ENCODE results near the gene OR6K3.
"Not testable (repeated sequence)": the region's sequence is repeated elsewhere in the genome, so short reads cannot be mapped to it uniquely, and the experiment has no call there.

Gene OR6K3

DNA sequence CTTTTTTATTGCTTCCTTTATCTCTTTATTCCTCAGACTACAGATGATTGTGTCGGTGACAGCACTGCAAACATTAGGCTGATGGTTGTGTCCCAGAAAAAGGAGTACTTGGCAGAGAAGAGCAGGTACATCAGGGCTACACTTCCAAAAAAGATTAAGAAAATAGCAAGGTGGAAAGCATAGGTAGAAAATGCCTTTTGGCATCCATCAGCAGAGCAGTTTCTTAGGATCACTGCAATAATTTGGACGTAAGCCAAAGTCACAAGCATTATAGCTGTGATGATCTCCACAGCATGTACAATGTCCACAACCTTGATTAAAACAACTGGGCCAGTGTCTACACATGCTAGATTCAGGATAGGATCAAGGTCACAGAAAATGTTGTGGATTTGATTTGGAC, 25.9 kb downstream of the OR6K3 start:
- no peaks in the 10 kb centered on the region for H3K36me3 ChIP-seq
- H3K27me3 ChIP-seq, result no peaks in the 10 kb centered on the region
- TF ChIP-seq, protein P1, sequence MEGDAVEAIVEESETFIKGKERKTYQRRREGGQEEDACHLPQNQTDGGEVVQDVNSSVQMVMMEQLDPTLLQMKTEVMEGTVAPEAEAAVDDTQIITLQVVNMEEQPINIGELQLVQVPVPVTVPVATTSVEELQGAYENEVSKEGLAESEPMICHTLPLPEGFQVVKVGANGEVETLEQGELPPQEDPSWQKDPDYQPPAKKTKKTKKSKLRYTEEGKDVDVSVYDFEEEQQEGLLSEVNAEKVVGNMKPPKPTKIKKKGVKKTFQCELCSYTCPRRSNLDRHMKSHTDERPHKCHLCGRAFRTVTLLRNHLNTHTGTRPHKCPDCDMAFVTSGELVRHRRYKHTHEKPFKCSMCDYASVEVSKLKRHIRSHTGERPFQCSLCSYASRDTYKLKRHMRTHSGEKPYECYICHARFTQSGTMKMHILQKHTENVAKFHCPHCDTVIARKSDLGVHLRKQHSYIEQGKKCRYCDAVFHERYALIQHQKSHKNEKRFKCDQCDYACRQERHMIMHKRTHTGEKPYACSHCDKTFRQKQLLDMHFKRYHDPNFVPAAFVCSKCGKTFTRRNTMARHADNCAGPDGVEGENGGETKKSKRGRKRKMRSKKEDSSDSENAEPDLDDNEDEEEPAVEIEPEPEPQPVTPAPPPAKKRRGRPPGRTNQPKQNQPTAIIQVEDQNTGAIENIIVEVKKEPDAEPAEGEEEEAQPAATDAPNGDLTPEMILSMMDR (IDR thresholded peaks at IDR 0.05), result no peak
- H3K4me1 ChIP-seq (ENCODE audit: control insufficient read depth in 1 of 2, insufficient read depth in 1 of 2, low read depth in 1 of 2, low read length in 1 of 2), result no peaks in the 10 kb centered on the region
- H3K4me3 ChIP-seq (ENCODE audit: low read depth in 1 of 2, low read length in 1 of 2), result no peak overlapping the region
- no peaks in the 10 kb centered on the region for H3K9me3 ChIP-seq
- no peak overlapping the region for H3K27ac ChIP-seq

DNA sequence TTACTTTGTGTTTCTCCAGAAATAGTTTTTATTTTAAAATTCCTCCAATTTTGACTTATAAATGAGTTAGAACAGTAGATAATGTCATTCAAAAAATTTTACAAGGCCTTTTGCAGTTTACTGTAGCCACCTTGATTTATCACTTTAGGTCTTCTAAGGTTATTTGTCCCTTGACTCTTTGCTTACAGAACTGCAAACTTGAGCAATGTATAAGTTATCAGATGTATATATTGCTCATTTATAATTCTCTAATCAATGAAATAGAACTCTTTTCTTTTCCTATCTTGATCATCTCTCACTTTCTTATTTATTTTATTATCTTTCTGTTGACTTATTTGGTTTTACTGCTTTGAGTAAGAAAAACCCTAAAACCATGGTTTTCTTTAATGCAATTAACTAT, 28.2 kb downstream of the OR6K3 start:
- TF ChIP-seq, protein P1 (IDR thresholded peaks at IDR 0.05), result no peak
- Histone ChIP-seq H3K9me3 (no peaks in the 10 kb centered on the region), H3K4me1 (ENCODE audit: control insufficient read depth in 1 of 2, insufficient read depth in 1 of 2, low read depth in 1 of 2, low read length in 1 of 2) (no peaks in the 10 kb centered on the region), H3K36me3 (no peaks in the 10 kb centered on the region), H3K27me3 (no peaks in the 10 kb centered on the region), H3K4me3 (ENCODE audit: low read depth in 1 of 2, low read length in 1 of 2) (no peak overlapping the region), H3K27ac (no peak overlapping the region)

DNA sequence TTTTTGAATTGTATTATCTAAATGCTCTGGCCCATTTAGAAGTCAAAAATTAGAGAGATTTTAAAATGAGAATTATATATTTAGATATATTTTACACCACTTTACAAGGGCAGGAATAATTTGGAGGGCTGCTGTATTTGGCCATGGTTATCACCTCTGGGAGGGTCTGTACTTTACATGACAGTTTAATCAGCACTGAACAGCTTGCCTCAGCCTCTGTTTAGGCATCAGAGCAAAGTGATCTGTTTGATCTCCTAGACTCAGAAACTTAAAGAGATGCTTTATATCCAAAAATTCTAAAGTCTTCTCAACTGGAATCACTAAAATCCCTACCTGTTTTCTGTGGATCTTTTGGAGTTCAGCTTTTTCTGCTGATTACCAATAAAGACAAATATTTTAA, 28.6 kb downstream of the OR6K3 start:
- H3K4me1 ChIP-seq (ENCODE audit: control insufficient read depth in 1 of 2, insufficient read depth in 1 of 2, low read depth in 1 of 2, low read length in 1 of 2), result no peaks in the 10 kb centered on the region
- no peaks in the 10 kb centered on the region for H3K9me3 ChIP-seq
- H3K27ac ChIP-seq, result no peak overlapping the region
- no peaks in the 10 kb centered on the region for H3K36me3 ChIP-seq
- no peaks in the 10 kb centered on the region for H3K27me3 ChIP-seq
- H3K4me3 ChIP-seq (ENCODE audit: low read depth in 1 of 2, low read length in 1 of 2), result no peak overlapping the region
- TF ChIP-seq, protein P1 (IDR thresholded peaks at IDR 0.05), result no peak

DNA sequence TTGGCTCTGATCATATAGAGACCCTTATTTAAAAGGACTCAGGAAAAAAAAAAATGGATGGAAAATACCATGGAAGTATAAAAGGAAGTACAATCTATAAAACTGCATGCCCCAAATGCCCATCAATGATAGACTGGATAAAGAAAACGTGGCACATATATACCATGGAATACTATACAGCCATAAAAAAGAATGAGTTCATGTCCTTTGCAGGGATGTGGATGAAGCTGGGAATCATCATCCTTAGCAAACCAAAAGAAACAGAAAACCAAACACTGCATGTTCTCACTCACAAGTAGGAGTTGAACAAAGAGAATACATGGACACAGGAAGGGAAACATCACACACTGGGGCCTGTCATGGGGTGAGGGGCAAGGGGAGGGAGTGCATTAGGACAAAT, 29.4 kb downstream of the OR6K3 start:
- H3K9me3 ChIP-seq; H3K4me3 ChIP-seq (ENCODE audit: low read depth in 1 of 2, low read length in 1 of 2); H3K4me1 ChIP-seq (ENCODE audit: control insufficient read depth in 1 of 2, insufficient read depth in 1 of 2, low read depth in 1 of 2, low read length in 1 of 2); H3K27me3 ChIP-seq; H3K27ac ChIP-seq; H3K36me3 ChIP-seq: not testable (repeated sequence)

DNA sequence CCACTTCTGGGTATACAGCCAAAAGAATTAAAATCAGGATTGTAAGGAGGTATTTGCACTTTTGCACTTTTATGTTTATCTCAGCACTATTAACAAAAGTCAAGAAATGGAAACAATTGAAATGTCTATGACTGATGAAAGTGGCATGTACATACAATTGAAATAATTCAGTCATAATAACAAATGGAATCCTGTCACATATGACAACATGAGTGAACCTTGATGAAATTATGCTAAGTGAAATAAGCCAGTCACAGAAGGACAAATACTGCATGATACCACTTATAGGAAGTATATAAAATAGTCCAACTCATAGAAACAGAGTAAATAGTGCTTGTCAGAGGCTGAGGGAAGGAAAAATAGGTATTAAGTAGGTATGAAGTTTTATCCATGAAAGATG, 30.6 kb downstream of the OR6K3 start:
- TF ChIP-seq, protein P1 (IDR thresholded peaks at IDR 0.05), result no peak
- no peaks in the 10 kb centered on the region for H3K9me3 ChIP-seq
- no peak overlapping the region for H3K4me3 ChIP-seq (ENCODE audit: low read depth in 1 of 2, low read length in 1 of 2)
- no peaks in the 10 kb centered on the region for H3K27me3 ChIP-seq
- no peak overlapping the region for H3K27ac ChIP-seq
- no peaks in the 10 kb centered on the region for H3K36me3 ChIP-seq
- H3K4me1 ChIP-seq (ENCODE audit: control insufficient read depth in 1 of 2, insufficient read depth in 1 of 2, low read depth in 1 of 2, low read length in 1 of 2), result peaks cover 3 to 6% of the 10 kb centered on the region in 2 experiments

DNA sequence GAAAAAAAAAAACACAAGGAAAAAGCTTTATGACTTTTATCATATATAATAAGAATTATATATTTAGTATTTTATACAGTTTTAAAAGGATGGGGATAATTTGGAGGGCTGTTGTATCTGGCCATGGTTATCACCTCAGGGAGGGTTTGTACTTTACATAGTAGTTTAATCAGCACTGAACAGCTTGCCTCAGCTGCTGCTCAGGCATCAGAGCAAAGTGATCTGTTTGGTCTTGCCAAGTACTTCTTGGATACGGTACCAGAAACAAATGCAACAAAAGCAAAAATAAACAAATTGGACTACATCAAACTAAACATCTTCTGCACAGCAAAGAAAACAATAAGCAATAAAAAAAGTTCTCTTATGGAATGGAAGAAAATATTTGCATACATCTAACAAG, 31.4 kb downstream of the OR6K3 start:
- H3K9me3 ChIP-seq, result no peaks in the 10 kb centered on the region
- TF ChIP-seq, protein P1 (IDR thresholded peaks at IDR 0.05), result no peak
- no peaks in the 10 kb centered on the region for H3K36me3 ChIP-seq
- no peak overlapping the region for H3K4me3 ChIP-seq (ENCODE audit: low read depth in 1 of 2, low read length in 1 of 2)
- peaks cover 3 to 6% of the 10 kb centered on the region in 2 experiments for H3K4me1 ChIP-seq (ENCODE audit: control insufficient read depth in 1 of 2, insufficient read depth in 1 of 2, low read depth in 1 of 2, low read length in 1 of 2)
- H3K27ac ChIP-seq, result no peak overlapping the region
- H3K27me3 ChIP-seq, result no peaks in the 10 kb centered on the region

DNA sequence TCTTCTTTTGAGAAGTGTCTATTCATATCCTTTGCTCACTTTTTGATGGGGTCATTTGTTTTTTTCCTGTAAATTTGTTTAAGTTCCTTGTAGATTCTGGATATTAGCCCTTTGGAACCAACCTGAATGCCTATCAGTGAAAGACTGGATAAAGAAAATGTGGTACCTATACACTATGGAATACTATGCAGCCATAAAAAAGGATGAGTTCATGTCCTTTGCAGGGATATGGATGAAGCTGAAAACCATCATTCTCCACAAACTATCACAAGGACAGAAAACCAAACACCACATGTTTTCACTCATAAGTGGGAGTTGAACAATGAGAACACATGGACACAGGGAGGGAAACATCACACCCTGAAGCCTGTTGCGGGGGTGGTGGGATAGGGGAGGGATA, 32.2 kb downstream of the OR6K3 start:
- H3K4me1 ChIP-seq (ENCODE audit: control insufficient read depth in 1 of 2, insufficient read depth in 1 of 2, low read depth in 1 of 2, low read length in 1 of 2); H3K36me3 ChIP-seq; H3K27ac ChIP-seq; H3K9me3 ChIP-seq; H3K4me3 ChIP-seq (ENCODE audit: low read depth in 1 of 2, low read length in 1 of 2); H3K27me3 ChIP-seq: not testable (repeated sequence)
